OCI-LY1 (cell line): ENCODE results near the gene NIBAN1.

Source experiments
- CTCF ChIP-seq: fragments of 200-600 bp; sonication (generic), shearing (Covaris generic); IDR thresholded peaks from 2 replicates; pipeline ENCODE4 v1.5.1; 2017; ENCODE audit warnings: mild to moderate bottlenecking, antibody characterized with exemption, low read length, moderate library complexity, mixed read lengths
- EZH2 ChIP-seq: fragments of 200-600 bp; sonication (generic), shearing (Covaris generic); IDR thresholded peaks from 2 replicates; pipeline ENCODE4 v1.8.0; 2017; ENCODE audit warnings: borderline replicate concordance, mixed run types, mild to moderate bottlenecking, antibody characterized with exemption, low read length, moderate library complexity, mixed read lengths

GRCh38 chr1:184974056-184974836 is at the start of gene NIBAN1:
- no peak for TF ChIP-seq CTCF
- no peak for TF ChIP-seq EZH2
